DMS53 (cell line): ENCODE measurements around the gene GRHPR.
"Not testable (repeated sequence)": the region's sequence is repeated elsewhere in the genome, so short reads cannot be mapped to it uniquely, and the experiment has no call there.

ENCODE experiments used
- DNase-seq: peaks from one replicate; lab custom pipeline; 2025; lab: John Stamatoyannopoulos, UW

GRHPR gene

GRCh38 chr9:37421914-37422288 is 595 bp upstream of the GRHPR start:
- DNase-seq: no peak

- no peak for DNase-seq
These were observed 1.0 kb downstream of the GRHPR start for GRCh38 chr9:37423508-37423907.

DNA sequence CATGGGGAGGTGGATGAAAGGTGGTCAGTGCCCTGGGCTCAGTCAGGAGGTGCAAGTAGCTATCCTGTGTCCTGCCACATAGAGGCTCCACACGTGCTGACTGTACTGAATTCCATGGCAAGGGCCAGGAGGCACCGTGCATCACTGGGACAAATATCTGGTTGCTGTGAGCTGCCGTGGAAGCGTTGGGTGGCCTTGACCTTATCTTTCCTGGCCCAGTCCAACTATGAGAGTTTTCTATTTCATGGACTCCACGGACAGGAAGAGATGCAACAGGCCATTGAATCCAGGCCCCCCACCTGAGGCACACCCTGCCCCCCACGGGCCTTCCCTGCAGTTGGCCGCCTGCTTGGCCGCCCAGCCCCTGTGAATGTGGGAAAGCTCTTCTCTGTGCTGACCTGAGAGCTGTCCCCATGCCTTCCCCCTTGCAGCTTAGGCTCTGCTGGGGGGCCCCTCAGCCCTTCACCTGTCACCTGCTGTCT is 1.7 kb downstream of the GRHPR start:
- DNase-seq: no peak

DNA sequence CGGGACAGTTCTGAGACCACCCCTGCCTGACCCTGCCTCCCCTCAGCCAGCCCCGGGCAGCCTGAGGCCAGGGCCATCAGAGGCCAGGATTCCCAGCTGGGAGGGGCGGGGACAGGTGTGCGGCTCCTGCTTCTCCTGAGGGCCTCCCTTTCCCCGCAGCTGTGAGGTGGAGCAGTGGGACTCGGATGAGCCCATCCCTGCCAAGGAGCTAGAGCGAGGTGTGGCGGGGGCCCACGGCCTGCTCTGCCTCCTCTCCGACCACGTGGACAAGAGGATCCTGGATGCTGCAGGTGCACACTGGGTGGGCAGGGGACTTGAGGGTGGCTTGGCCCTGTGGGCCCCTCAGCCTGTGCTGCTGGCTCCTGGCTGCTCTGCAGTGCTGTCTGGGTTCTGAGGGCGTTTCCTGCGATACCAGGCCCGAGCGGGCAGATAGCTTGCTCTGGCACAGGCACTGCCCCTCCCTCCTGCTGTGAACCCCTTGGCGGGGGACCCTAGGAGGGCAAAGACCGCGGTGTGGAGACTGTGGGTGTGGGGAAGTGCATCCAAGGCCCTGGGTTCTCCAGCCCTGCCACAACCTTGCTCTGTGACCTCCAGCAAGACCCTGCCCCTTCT is 2.3 kb downstream of the GRHPR start:
- no peak for DNase-seq

DNA sequence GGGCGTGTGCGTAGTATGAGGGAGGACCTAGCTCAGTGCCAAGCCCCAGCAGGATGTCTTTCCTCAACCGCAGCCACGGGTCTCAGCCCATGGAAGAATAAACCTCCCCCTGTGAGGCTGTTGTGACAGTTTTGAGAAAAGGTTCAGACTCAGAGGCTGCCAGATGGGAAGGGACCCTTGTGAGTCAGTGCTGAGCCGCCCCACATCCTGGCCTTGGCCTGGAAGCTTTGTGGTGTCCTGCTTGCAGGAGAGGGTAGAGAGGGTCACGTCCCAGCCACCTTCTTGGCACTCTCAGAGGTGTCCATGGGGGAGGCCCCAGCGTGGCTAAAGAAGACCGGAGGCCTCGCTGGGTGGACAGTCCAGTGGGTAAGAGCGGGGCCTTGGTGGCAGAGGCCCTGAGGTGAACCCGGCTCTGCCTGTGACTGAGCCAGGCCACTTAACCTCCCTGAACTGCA is 2.8 kb downstream of the GRHPR start:
- no peak for DNase-seq

- DNase-seq: not testable (repeated sequence)
These were observed 3.9 kb downstream of the GRHPR start for GRCh38 chr9:37426431-37426830.

DNA sequence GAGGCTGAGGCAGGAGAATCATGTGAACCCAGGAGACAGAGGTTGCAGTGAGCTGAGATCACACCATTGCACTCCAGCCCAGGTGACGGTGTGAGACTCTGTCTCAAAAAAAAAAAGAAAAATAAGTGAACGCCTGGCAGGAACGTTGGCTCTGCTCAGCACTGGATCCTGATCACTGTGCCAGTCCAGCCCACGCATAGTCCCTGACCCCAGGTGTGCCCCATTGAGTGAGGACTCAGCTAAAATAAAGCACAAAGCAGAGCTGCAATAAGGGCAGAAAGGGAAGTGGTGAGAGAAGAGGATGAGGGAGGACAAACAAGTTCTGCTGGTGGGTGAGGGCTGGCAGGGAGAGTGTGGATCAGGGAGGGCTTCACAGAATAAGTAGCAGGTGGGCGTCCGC is 4.3 kb downstream of the GRHPR start:
- no peak for DNase-seq

GRCh38 chr9:37428345-37428744 is 5.8 kb downstream of the GRHPR start:
- DNase-seq: no peak

DNA sequence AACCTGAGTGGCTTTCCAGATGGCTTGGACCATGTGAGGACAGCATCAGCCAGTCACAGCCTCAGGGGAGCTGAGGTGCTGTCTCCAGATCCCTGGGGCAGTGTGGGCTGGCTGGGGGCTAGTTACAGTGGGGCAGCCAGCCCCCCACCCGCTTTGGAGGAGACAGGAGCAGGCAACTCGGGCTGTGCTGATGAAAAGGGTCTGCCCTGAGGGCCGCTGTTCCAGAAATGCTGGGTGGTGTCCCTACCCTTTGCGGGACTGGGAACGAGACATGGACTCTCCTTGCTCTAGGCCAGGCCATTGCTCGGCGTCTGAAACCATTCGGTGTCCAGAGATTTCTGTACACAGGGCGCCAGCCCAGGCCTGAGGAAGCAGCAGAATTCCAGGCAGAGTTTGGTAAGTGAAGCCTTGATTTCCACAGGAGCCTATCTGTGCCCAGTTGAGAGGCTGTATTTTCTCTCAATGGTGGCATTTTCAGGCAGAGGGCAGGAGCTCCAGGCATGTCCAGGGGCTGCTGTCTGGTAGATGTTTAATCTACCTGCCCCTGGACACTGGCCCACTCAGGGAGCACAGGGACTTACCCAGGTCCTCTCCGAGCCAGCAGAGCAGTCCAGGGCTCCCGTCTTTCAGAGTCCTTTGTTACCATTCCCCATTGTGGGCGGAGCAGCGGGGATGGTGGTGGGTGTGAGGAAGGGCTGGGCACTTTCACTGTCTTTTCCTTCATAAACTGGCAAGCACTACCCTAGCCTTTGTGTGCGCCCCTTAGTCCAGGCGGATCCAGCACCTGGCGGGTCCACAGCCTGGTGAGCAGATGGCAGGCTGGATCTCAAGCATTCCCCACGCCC is 7.2 kb downstream of the GRHPR start:
- DNase-seq: no peak

DNA sequence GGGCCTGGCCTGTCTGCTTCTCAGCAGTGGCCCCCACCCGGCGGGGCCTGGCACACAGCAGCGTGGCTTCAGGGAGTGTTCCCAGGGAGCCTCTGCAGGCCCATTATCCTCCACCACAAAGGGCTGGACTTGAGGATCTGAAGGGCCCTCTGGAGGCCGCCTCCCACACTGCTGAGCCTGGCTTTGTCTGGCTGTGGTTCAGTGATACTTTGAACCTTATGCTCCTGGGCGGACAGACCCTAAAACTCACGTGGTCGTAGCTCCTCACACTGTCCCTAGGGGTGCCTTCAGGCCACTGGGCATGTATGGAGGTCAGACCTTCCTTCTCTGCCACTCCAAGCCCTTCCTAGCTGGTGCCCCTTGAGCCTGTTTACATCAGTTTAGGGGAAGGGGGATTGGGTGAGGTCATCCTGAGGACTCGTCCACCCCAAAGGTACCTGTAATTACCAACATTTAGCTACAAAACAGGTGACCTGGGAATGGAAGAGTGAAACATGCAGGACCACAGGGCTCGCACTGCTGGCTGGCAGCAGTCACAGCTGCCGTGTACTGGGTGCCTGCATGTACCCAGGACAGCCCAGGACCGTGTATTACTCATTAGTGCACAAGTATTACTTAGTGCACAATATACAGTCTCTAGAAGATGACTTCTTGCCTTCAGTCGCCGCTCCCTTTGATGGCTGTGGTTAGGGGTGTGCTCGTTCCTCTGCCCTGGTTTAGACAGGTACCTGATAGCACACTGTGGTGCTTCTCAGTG is 8.5 kb downstream of the GRHPR start:
- peak; percentile 28 for DNase-seq

- DNase-seq: no peak
These were observed 9.5 kb downstream of the GRHPR start for GRCh38 chr9:37432020-37432419.

GRCh38 chr9:37433867-37434371 is 11.4 kb downstream of the GRHPR start:
- no peak for DNase-seq

- DNase-seq: no peak
These were observed 14.0 kb downstream of the GRHPR start for GRCh38 chr9:37436540-37436939.

- no peak for DNase-seq
These were observed 14.5 kb downstream of the GRHPR start for GRCh38 chr9:37437010-37437409.

DNA sequence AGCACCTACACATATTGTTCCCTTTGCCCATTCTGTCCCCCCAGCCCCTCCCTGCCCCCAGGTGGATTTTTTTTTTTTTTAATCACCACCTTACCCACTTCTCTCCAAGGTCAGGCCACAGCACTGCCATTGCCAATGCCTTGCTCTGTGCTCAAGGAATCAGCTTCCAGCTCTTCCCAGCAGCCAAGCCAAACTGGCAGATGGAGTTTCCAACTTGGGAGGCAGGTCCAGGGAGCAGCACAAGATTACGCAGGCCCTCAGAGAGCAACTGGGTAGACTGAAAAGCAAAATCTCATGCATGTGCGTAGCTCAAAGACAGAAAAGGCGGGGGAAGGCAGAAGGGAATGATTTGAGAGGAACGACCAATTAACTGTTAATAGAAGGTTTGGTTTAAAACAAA is 15.1 kb downstream of the GRHPR start:
- no peak for DNase-seq

DNA sequence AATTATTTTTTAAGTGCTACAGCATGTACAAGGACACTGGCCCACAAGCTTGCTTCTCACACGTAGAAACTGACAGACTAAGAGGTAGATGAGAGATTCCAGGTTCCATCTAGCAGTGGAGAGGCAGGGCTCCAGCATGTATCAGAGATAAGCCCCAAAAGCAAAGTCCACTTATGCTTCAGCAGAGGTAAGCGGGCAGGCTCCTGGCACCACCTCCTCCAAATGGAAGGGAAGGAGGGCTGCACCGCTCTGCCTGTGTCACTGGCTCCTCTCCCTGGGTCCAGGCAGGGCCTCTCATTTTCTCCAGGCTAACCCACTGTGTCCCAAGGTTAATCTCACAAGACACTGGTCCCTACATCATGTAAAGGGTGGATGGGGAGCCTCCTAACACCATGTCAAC is 15.9 kb downstream of the GRHPR start:
- DNase-seq: no peak

DNA sequence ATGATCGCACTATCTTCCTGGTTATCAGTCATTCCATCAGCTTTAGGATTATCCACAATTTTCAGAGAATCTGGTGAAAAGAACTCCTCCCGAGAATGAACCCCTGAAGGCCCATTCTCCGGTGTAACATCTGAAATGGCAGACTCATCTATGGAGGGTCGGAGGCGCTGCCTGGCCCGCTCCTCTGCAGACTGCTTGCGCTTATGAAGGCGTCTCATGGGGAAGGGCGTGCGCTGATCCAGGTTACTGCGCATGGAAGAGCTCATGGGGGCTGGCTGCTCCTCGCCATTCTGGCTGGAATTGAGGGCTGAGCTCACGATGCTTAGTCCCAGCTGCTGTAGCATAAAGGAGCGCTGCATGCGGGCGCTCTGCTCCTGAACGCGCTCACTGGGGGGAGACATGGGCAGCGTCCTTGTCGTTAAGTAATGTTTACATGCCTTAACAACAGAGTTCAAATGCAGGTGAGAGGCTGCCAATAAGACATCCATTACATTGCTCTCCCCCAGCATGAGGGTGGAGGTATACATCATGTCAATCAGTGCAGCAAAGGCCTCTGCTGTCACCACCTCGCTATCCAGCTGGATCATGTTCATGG is 19.4 kb downstream of the GRHPR start:
- DNase-seq: no peak

DNA sequence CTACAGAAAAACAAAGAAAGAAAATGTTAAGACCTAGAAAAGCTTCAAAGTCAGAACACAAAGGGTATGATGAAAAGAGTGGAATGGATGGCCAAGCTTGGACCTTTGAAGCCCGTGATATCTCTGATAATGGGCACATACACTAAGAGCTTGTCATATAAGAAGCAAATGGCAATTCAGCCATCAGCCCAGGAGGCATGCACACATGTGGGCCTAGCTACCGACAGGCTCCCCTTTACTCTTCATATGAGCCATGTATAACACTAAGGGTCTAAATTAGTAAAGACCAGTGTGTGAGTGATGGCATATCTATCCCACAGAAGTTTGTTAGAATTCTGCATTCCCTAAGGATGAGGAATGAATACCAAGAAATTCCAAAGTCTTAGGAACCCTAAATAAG is 20.1 kb downstream of the GRHPR start:
- no peak for DNase-seq

DNA sequence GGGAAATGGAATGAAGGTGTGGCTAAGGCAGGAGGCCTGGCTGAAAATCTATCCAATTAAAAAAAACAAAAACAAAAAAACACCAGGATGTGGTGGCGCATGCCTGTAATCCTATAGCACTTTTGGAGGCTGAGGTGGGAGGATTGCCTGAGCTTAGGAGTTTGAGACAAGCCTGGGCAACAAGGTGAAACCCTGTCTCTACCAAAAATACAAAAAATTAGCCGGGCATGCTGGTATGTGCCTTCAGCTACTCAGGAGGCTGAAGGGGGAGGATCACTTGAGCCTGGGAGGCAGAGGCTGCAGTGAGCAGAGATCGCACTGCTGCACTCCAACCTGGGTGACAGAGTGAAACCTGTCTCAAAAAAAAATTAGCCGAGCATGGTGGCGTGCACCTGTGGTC is 21.1 kb downstream of the GRHPR start:
- no peak for DNase-seq

DNA sequence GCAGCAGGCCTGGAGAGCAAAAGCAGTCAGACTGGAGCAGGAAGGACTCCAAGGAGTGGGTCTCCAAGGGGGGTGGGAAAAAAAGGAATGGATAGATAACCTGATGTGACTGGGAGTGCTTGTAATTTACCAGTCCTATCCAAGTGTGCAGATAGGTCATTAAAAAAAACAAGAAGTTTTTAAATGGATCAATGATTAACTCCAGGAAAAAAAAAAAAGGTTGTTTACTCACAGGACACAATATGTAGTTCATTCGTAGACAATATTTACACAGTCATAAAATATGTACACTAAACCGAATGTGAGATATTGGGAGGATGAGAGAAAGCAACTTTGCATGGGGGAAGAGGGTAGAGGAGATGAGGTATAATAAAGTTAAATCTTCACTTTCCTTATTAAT is 22.4 kb downstream of the GRHPR start:
- peak; percentile 51 for DNase-seq

DNA sequence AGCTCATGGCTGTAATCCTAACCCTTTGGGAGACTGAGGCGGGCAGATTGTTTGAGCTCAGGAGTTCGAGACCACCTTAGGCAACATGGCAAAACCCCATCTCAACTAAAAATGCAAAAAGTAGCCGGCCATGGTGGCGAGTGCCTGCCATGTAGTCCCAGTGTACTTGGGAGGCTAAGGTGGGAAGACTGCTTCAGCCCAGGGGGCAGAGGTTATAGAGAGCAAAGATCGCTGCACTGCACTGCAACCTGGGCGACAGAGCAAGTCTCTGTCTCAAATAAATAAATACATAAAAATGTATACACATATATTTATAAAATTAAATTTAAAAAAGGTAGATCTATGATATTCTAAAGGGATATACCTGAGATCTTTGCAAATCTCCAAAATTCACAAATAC is 23.3 kb downstream of the GRHPR start:
- no peak for DNase-seq

DNA sequence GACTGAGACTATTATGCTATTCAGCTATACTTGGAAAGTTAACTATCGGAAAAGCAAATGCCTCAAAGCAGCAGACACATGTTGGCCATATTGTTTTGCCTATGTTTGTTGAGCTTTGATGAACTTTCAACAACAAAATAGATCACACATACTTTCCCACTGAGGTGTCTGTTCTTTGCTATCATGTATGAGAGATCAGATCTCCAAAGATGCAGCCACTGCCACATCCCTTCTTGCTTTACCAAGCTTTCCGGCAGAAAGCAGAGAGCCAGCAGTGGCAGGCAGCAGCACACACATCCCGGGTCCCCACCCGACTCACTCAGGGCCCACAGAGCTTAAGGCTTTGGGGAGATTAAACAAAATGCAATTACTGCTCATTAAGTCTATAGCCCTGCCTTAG is 23.9 kb downstream of the GRHPR start:
- no peak for DNase-seq
